ENCODE results near the gene PTPRM. TPM values are rescaled to one million over a fixed set of nuclear protein-coding genes. Genes with fewer than 3 reads are reported as not detected.

The PTPRM gene
- polyA plus RNA-seq, 1 of the 3 experiments (the other 2 are of a cell fraction): 16.0 TPM

- TF ChIP-seq FOXJ3 (CRISPR knock-in tag; IDR thresholded peaks at IDR 0.05): no peak
- no peak for TF ChIP-seq NFIC (IDR thresholded peaks at IDR 0.05; ENCODE audit: borderline replicate concordance)
- TF ChIP-seq EZH2phosphoT487 (IDR thresholded peaks at IDR 0.05; ENCODE audit: borderline replicate concordance, low read depth): no peak
- no peak for TF ChIP-seq REST (IDR thresholded peaks at IDR 0.05; ENCODE audit: low read depth, low read length)
- no peak for TF ChIP-seq RAD21 (IDR thresholded peaks at IDR 0.05; ENCODE audit: low read length)
- TF ChIP-seq CHD2 (IDR thresholded peaks at IDR 0.05; ENCODE audit: low read length, partially characterized antibody): peak; percentile 58
- TF ChIP-seq GATA2 (CRISPR knock-in tag; IDR thresholded peaks at IDR 0.05): peak; percentile 89
- no peak for TF ChIP-seq JUND (IDR thresholded peaks at IDR 0.05)
- TF ChIP-seq FOXM1 (IDR thresholded peaks at IDR 0.05; ENCODE audit: low read depth): no peak
- TF ChIP-seq SMC3 (IDR thresholded peaks at IDR 0.05; ENCODE audit: low read depth, low read length): no peak
- no peak for TF ChIP-seq YY1 (IDR thresholded peaks at IDR 0.05; ENCODE audit: low read depth)
- TF ChIP-seq EP300 (IDR thresholded peaks at IDR 0.05; ENCODE audit: borderline replicate concordance in 1 of 2, low read depth in 1 of 2, low read length in 1 of 2): peak in 1 of 2 experiments; percentile 84; a peak in 2 of 4 replicates
- no peak for TF ChIP-seq MEF2A (IDR thresholded peaks at IDR 0.05; ENCODE audit: borderline replicate concordance, low read depth)
- peak; percentile 90 for TF ChIP-seq RCOR1 (IDR thresholded peaks at IDR 0.05; ENCODE audit: low read length)
- TF ChIP-seq, protein P1, sequence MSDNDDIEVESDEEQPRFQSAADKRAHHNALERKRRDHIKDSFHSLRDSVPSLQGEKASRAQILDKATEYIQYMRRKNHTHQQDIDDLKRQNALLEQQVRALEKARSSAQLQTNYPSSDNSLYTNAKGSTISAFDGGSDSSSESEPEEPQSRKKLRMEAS (IDR thresholded peaks at IDR 0.05; ENCODE audit: low read depth): no peak
Measured at GRCh38 chr18:8326763-8327394, 759.8 kb downstream of the PTPRM start (continued).

- POLR2A ChIA-PET: no interaction called here
- CTCF ChIA-PET: interaction anchor here (0.6 to 1.3 kb wide), 3 partner anchors 67 to 1107 kb away, joined by 3 read pairs; no protein-coding TSS in a partner anchor
Measured at GRCh38 chr18:8328126-8328525, 761.0 kb downstream of the PTPRM start.

More at GRCh38 chr18:8328126-8328525, 761.0 kb downstream of the PTPRM start:
- Histone ChIP-seq H3K27me3 (ENCODE audit: insufficient read depth) (no peaks in the 10 kb centered on the region), H3K9ac (no peak overlapping the region), H3K9me2 (no peaks in the 10 kb centered on the region), H3K9me3 (no peaks in the 10 kb centered on the region), H3K36me3 (replicated peaks in 1 of 2; ENCODE audit: control insufficient read depth in 1 of 2, insufficient read depth in 2 of 2, low read length in 1 of 2) (no peaks in the 10 kb centered on the region), H4K20me1 (ENCODE audit: insufficient read depth) (no peaks in the 10 kb centered on the region), H3K4me1 (ENCODE audit: control insufficient read depth in 1 of 2, insufficient read depth in 2 of 2, low read depth in 1 of 2, low read length in 1 of 2) (peaks cover 0 to 15% of the 10 kb centered on the region in 2 experiments; a peak in 2 of 4 replicates), H3K4me3 (ENCODE audit: low read depth in 2 of 2, low read length in 1 of 2) (no peak overlapping the region), H2AFZ (ENCODE audit: low read depth) (no peak overlapping the region), H3K79me2 (ENCODE audit: insufficient read depth) (no peaks in the 10 kb centered on the region), H3K27ac (ENCODE audit: low read depth in 2 of 2, low read length in 1 of 2) (no peak overlapping the region), H3K4me2 (no peak overlapping the region), H3F3A (replicated peaks; ENCODE audit: insufficient read depth) (no peaks in the 10 kb centered on the region)
- no peak for DNase-seq
- 73% methylated on average over 2 of the region's 2 CpGs for WGBS (ENCODE audit: low lambda C conversion rate)
- TF ChIP-seq SIN3A (IDR thresholded peaks at IDR 0.05; ENCODE audit: borderline replicate concordance, low read depth, low read length) (no peak), TEAD4 (IDR thresholded peaks at IDR 0.05; ENCODE audit: borderline replicate concordance, insufficient read depth) (no peak), GABPA (IDR thresholded peaks at IDR 0.05; ENCODE audit: low read depth) (no peak), FOXM1 (IDR thresholded peaks at IDR 0.05; ENCODE audit: low read depth) (no peak), RCOR1 (IDR thresholded peaks at IDR 0.05; ENCODE audit: low read length) (no peak), RXRA (IDR thresholded peaks at IDR 0.05; ENCODE audit: borderline replicate concordance, low read depth) (no peak), RAD21 (IDR thresholded peaks at IDR 0.05; ENCODE audit: low read length) (no peak), NFIC (IDR thresholded peaks at IDR 0.05; ENCODE audit: borderline replicate concordance) (no peak)
